ENCODE data around the gene LCE1C. TPM values are rescaled to one million over a fixed set of nuclear protein-coding genes. Genes with fewer than 3 reads are reported as not detected.

The LCE1C gene, protein sequence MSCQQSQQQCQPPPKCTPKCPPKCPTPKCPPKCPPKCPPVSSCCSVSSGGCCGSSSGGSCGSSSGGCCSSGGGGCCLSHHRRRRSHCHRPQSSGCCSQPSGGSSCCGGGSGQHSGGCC
- not detected in 3 replicates for total RNA-seq (2021)
- not detected for Bru-seq, nascent RNA
- long read RNA-seq, experiment 1, result 0 reads
- long read RNA-seq, experiment 2, result 0 reads
- long read RNA-seq, experiment 3, result 0 reads

DNA sequence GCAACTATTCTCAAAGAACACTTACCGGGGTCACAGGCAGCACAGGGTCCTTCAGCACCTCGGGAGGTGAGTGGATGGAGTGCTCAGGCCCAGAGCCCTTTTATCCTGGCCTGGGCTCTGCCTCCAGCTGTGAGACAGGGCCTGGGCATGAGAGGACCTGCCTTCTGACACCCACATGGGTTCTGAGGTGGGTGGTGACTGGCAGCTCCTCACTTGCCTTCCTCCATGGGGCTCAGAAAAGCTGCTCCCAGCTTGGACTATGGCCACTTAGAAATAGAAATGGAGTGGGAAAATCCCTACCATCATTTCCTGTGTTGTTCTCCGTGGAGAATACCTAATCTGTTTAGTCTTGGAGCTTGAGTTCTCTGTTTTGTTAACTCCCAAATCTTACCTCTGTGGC lies at the start of gene LCE1C:
LCE1C (minus strand) TSS at position 76 of the 400 bp plus-strand sequence. CDS start 1,173 bp downstream, outside the sequence.
- POLR2A ChIA-PET, result no interaction called here
- H3K9me3 Mint-ChIP-seq, result peaks cover 88% of the 10 kb centered on the region
- TF ChIP-seq ZNF263 (CRISPR knock-in tag; IDR thresholded peaks at IDR 0.05; ENCODE audit: low read depth) (no peak), ATF1 (CRISPR knock-in tag; IDR thresholded peaks at IDR 0.05) (no peak), ZNF232 (CRISPR knock-in tag; IDR thresholded peaks at IDR 0.05) (no peak), RELA (CRISPR knock-in tag; IDR thresholded peaks at IDR 0.05; ENCODE audit: borderline replicate concordance) (no peak), JUN (CRISPR knock-in tag; IDR thresholded peaks at IDR 0.05) (no peak)
- peaks cover 70% of the 10 kb centered on the region for H3K36me3 Mint-ChIP-seq
- ATAC-seq, result no peak
- CTCF ChIA-PET, result no interaction called here
- no peak within 1 kb of the TSS for H3K27ac Mint-ChIP-seq
- peaks cover 8% of the 10 kb centered on the region for H3K27me3 Mint-ChIP-seq (ENCODE audit: low read depth)
- no peak for DNase-seq (ENCODE audit: low spot score)
- H3K4me1 Mint-ChIP-seq, result no peaks in the 10 kb centered on the region
- H3K4me3 Mint-ChIP-seq, result no peak within 1 kb of the TSS

GRCh38 chr1:152855661-152856060 lies 49.2 kb upstream of the LCE1C start:
- Mint-ChIP-seq H3K4me1 (no peaks in the 10 kb centered on the region), H3K27me3 (ENCODE audit: low read depth) (peaks cover 11% of the 10 kb centered on the region), H3K27ac (no peak overlapping the region), H3K4me3 (no peak overlapping the region), H3K9me3 (peaks cover 92% of the 10 kb centered on the region), H3K36me3 (peaks cover 67% of the 10 kb centered on the region)
- TF ChIP-seq SOX15 (CRISPR knock-in tag; IDR thresholded peaks at IDR 0.05) (no peak), TCF7 (CRISPR knock-in tag; IDR thresholded peaks at IDR 0.05; ENCODE audit: low read depth) (no peak), IRF1 (CRISPR knock-in tag; IDR thresholded peaks at IDR 0.05) (no peak), SMAD4 (CRISPR knock-in tag; IDR thresholded peaks at IDR 0.05) (no peak), ESRRA (CRISPR knock-in tag; IDR thresholded peaks at IDR 0.05; ENCODE audit: borderline replicate concordance) (no peak), ZSCAN18 (CRISPR knock-in tag; IDR thresholded peaks at IDR 0.05) (no peak), GRHL2 (CRISPR knock-in tag; IDR thresholded peaks at IDR 0.05; ENCODE audit: insufficient replicate concordance, severe bottlenecking) (no peak), ZNF425 (CRISPR knock-in tag; conservative IDR thresholded peaks at IDR 0.05) (no peak), OVOL2 (CRISPR knock-in tag; IDR thresholded peaks at IDR 0.05; ENCODE audit: borderline replicate concordance) (no peak), FOXP1 (CRISPR knock-in tag; IDR thresholded peaks at IDR 0.05; ENCODE audit: borderline replicate concordance) (no peak), ZNF121 (CRISPR knock-in tag; IDR thresholded peaks at IDR 0.05) (no peak), ZBTB21 (CRISPR knock-in tag; IDR thresholded peaks at IDR 0.05; ENCODE audit: borderline replicate concordance) (no peak), ZNF671 (CRISPR knock-in tag; IDR thresholded peaks at IDR 0.05) (no peak), ZNF232 (CRISPR knock-in tag; IDR thresholded peaks at IDR 0.05) (no peak), TEAD1 (CRISPR knock-in tag; IDR thresholded peaks at IDR 0.05) (no peak), CREM (CRISPR knock-in tag; IDR thresholded peaks at IDR 0.05) (no peak)
- TF ChIP-seq, protein P1, sequence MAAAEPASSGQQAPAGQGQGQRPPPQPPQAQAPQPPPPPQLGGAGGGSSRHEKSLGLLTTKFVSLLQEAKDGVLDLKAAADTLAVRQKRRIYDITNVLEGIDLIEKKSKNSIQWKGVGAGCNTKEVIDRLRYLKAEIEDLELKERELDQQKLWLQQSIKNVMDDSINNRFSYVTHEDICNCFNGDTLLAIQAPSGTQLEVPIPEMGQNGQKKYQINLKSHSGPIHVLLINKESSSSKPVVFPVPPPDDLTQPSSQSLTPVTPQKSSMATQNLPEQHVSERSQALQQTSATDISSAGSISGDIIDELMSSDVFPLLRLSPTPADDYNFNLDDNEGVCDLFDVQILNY (CRISPR knock-in tag; IDR thresholded peaks at IDR 0.05), result no peak
- DNase-seq (ENCODE audit: low spot score), result no peak
- ChIA-PET POLR2A (no interaction called here), CTCF (no interaction called here)
- ATAC-seq, result no peak
